Measurements from ENCODE around the gene AUP1. TPM values are rescaled to one million over a fixed set of nuclear protein-coding genes. Genes with fewer than 3 reads are reported as not detected.

The AUP1 gene
- total RNA-seq, 1 experiment from 2014 or later, result 151 TPM

DNA sequence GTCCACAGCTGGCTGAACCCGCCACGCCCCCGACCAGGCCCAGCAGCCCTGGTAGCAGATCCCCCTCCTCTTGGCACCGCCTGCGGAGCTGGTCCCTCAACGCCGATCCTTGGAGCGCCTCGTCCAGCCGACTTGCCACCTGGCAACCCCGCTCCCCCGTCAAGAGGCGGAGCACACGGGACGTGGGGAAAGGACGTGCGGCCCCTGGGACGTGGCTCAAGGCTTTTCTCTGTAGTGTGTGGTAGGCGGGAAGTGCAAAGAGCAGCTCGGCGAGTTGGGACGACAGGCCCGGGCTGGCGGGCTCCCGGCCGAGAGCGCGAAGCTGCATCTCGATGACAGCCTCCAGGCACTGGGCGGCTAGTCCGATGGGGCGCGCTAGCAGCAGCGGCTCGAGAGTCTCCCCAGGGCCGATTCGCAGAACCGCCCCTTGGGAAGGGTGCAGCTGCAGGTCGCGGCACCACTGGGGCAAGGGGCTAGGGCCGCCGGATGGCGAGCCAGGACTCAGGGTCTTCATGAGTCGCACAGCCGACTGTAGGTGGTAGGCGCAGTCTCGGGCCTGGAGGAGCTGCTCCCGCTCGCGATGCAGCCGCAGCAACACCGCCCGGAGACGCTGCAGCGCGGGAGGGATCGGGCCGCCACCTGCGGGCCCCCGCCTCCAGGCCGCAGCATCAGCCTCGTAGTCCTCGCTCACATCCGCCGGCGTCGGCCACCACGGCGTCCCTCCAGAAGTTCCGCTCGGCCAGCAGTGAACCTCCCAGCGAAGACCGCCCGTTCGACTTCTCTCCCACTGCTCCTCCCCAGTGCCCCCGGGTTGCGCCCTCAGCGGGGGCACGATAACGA, 47.3 kb downstream of the AUP1 start:
- H3K36me3 ChIP-seq, result peaks cover 45% of the 10 kb centered on the region
- peak overlapping the region; percentile 76 for H3K4me3 ChIP-seq
- peaks cover 16% of the 10 kb centered on the region for H3K4me1 ChIP-seq (replicated peaks)
- H3K27ac ChIP-seq, result peak overlapping the region; percentile 70
- H3K9me3 ChIP-seq (replicated peaks), result 0 out of 2 replicates have a peak, but pooled peaks cover 4% of the 10 kb centered on the region
- peak in 1 of 2 experiments; percentile 69 for DNase-seq (ENCODE audit: low read depth in 1 of 2, low spot score in 2 of 2)
- H3K27me3 ChIP-seq (replicated peaks), result no peaks in the 10 kb centered on the region

DNA sequence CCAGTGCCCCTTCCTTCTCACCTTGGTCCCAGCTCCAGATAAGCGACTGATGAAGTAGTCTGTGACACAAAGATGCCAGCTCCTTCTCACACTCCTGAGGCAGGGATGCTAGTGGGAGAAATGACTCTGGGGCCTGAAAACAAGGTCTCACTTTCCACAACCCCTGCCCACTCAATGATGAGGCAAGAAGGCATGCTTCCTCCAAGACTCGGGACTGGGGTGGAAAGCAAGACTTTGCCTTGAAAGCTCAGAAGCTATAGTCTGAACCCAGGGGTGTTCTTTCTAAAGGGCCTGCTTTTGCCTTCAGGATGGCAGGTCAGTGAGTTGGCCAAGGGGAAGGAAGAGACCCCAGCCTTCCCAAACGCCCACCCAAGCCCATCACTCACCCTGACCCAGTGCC, 48.1 kb downstream of the AUP1 start:
- Histone ChIP-seq H3K9me3 (replicated peaks) (0 out of 2 replicates have a peak, but pooled peaks cover 4% of the 10 kb centered on the region), H3K4me1 (replicated peaks) (peaks cover 16% of the 10 kb centered on the region), H3K36me3 (peaks cover 44% of the 10 kb centered on the region), H3K4me3 (peak overlapping the region; percentile 76), H3K27me3 (replicated peaks) (no peaks in the 10 kb centered on the region), H3K27ac (no peak overlapping the region)
- no peak for DNase-seq (ENCODE audit: low read depth in 1 of 2, low spot score in 2 of 2)

Other genes with a start within 250 kb of the AUP1 start
- gene SLC4A5, start 186.3 kb downstream of the AUP1 start, total RNA-seq (2014; rRNA removed; shearing (Covaris generic)), result 0.08 TPM in 1 of 2 replicates, not detected in the other
- gene DCTN1, start 149.4 kb downstream of the AUP1 start, total RNA-seq (2014; rRNA removed; shearing (Covaris generic)), result 95.2 and 136 TPM in 2 replicates
- gene C2orf81, start 108.1 kb downstream of the AUP1 start, total RNA-seq (2014; rRNA removed; shearing (Covaris generic)), result 0.34 and 1.3 TPM in 2 replicates
- gene WDR54, start 108.0 kb downstream of the AUP1 start, total RNA-seq (2014; rRNA removed; shearing (Covaris generic)), result 13.8 and 15.2 TPM in 2 replicates
- 5.6 and 8.7 TPM in 2 replicates for gene RTKN, start 87.8 kb downstream of the AUP1 start, total RNA-seq (2014; rRNA removed; shearing (Covaris generic))
- 10.1 and 14.0 TPM in 2 replicates for gene INO80B, start 74.6 kb downstream of the AUP1 start, total RNA-seq (2014; rRNA removed; shearing (Covaris generic))
- gene WBP1, start 71.3 kb downstream of the AUP1 start, total RNA-seq (2014; rRNA removed; shearing (Covaris generic)), result 36.1 and 39.6 TPM in 2 replicates
- 38.7 and 41.2 TPM in 2 replicates for gene MOGS, start 64.3 kb downstream of the AUP1 start, total RNA-seq (2014; rRNA removed; shearing (Covaris generic))
- gene MRPL53, start 57.0 kb downstream of the AUP1 start, total RNA-seq (2014; rRNA removed; shearing (Covaris generic)), result 30.4 and 55.7 TPM in 2 replicates
- 5.4 and 12.4 TPM in 2 replicates for gene CCDC142, start 46.7 kb downstream of the AUP1 start, total RNA-seq (2014; rRNA removed; shearing (Covaris generic))
- gene TTC31, start 46.6 kb downstream of the AUP1 start, total RNA-seq (2014; rRNA removed; shearing (Covaris generic)), result 19.8 and 22.9 TPM in 2 replicates
- gene LBX2, start 30.1 kb downstream of the AUP1 start, total RNA-seq (2014; rRNA removed; shearing (Covaris generic)), result 0.18 and 1.6 TPM in 2 replicates
- gene PCGF1, start 22.0 kb downstream of the AUP1 start, total RNA-seq (2014; rRNA removed; shearing (Covaris generic)), result 15.8 and 19.3 TPM in 2 replicates
- gene TLX2, start 15.3 kb downstream of the AUP1 start, total RNA-seq (2014; rRNA removed; shearing (Covaris generic)), result not detected in 2 replicates
- gene DQX1, start 3.5 kb downstream of the AUP1 start, total RNA-seq (2014; rRNA removed; shearing (Covaris generic)), result not detected in 2 replicates
- 28.3 and 36.8 TPM in 2 replicates for gene HTRA2, start 227 bp upstream of the AUP1 start, total RNA-seq (2014; rRNA removed; shearing (Covaris generic))
- gene LOXL3, start 24.2 kb upstream of the AUP1 start, total RNA-seq (2014; rRNA removed; shearing (Covaris generic)), result 10.4 and 14.8 TPM in 2 replicates
- 13.6 and 14.4 TPM in 2 replicates for gene DOK1, start 25.0 kb upstream of the AUP1 start, total RNA-seq (2014; rRNA removed; shearing (Covaris generic))
- gene M1AP, start 118.6 kb upstream of the AUP1 start, total RNA-seq (2014; rRNA removed; shearing (Covaris generic)), result not detected in 2 replicates
- gene SEMA4F, start 124.5 kb upstream of the AUP1 start, total RNA-seq (2014; rRNA removed; shearing (Covaris generic)), result 8.1 and 8.3 TPM in 2 replicates

All from SJSA1 (cell line).